Coronary artery (tissue), 2 donors: ENCODE results near the gene NCEH1.
"Not testable (repeated sequence)": the region's sequence is repeated elsewhere in the genome, so short reads cannot be mapped to it uniquely, and the experiment has no call there.

ENCODE experiments used
- DNase-seq: peaks from one replicate; pipeline ENCODE4 v3.0.0-alpha.2; 2017; ENCODE audit warnings: low spot score
- H3K27ac ChIP-seq, 2 donors: fragments of 200-600 bp; sonication (generic); one replicate each; pipeline ENCODE4 v1.5.1; 2016 to 2019
- H3K4me3 ChIP-seq: fragments of 200-600 bp; sonication (generic); 2 replicates; pipeline ENCODE4 v1.5.1; 2016; ENCODE audit warnings: mild to moderate bottlenecking, moderate library complexity
- TF ChIP-seq, protein P1 (sequence below): fragments of 200-600 bp; sonication (generic); IDR thresholded peaks from one replicate; pipeline ENCODE4 v1.5.1; 2019; ENCODE audit warnings: antibody characterized with exemption

Gene NCEH1

DNA sequence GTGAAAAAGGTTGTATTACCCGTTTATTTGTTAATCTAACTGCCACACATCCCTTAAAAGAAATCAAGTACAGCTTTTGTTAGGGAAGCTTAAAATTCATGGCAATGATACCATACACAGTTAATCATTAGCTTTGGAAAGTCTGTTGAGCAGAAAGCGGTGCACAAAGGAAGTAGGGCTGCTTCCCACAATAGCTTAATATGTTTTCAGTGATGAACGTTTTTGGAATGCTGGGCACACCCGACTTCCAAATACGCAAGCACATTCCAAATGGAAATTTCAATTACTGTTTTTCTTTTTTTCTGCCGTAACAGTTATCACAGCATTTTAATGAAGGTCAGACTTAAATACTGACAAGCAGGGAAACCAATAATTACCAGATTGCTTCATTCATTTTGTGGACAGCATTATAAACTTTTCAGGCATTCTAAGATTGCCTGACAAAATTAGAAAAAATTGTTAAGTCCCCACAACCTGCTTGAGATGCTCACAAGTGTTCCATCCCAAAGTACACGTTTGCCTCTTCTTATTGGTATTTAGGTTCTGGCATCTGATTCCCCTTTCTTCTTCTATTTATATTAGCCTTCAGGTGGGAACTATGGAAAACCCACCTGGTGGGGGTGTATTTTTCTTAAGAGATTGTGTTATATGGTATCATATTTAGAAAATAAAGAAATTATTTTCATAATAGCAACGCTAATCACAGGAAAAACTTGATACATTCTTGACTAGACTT, 38.5 kb upstream of the NCEH1 start:
- peak overlapping the region; percentile 71 for H3K4me3 ChIP-seq
- TF ChIP-seq, protein P1, sequence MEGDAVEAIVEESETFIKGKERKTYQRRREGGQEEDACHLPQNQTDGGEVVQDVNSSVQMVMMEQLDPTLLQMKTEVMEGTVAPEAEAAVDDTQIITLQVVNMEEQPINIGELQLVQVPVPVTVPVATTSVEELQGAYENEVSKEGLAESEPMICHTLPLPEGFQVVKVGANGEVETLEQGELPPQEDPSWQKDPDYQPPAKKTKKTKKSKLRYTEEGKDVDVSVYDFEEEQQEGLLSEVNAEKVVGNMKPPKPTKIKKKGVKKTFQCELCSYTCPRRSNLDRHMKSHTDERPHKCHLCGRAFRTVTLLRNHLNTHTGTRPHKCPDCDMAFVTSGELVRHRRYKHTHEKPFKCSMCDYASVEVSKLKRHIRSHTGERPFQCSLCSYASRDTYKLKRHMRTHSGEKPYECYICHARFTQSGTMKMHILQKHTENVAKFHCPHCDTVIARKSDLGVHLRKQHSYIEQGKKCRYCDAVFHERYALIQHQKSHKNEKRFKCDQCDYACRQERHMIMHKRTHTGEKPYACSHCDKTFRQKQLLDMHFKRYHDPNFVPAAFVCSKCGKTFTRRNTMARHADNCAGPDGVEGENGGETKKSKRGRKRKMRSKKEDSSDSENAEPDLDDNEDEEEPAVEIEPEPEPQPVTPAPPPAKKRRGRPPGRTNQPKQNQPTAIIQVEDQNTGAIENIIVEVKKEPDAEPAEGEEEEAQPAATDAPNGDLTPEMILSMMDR, result no peak
- peak overlapping the region; percentile 73 to 83 for H3K27ac ChIP-seq
- DNase-seq, result no peak

DNA sequence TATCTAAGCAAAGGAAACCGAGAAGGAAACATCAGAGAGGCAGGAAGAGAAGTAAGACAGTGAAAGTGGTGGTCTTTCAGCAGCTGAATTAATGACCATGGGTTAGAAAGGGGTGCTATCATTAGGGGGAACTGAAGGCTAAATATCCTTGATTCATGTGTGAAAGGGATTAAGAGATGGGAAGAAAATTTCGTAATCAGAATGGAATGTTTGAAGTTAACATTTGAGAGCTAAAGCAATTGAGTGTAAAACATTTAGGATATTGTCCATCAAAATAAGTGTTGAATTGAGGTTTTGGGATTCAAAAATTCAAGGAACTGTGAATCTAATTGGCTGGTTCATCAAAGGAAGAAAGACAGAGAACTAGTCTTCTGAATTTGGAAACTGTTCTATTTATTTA, 35.6 kb upstream of the NCEH1 start:
- TF ChIP-seq, protein P1, result no peak
- no peak overlapping the region for H3K27ac ChIP-seq
- no peak overlapping the region for H3K4me3 ChIP-seq
- no peak for DNase-seq

DNA sequence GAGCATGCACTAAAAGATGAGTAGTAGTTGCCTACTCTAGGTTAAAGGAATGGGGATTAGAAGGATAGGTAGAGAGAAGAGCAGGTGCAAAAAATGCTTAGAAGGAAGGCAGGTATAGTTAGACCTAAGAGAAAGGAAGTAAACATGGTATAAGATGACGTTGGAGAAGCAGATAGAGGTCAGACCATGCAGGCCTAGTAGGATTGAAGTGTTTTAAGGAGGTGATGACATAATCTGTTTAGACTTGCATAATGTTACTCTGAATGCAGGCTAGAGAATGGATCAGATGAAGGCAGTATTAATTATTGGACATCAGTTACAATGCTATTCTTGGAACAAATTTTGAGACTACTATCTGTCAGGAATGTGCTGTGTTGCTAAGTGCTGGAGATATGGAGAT, 28.6 kb upstream of the NCEH1 start:
- Histone ChIP-seq H3K4me3 (no peak overlapping the region), H3K27ac (no peak overlapping the region)
- TF ChIP-seq, protein P1, result no peak
- DNase-seq, result no peak

DNA sequence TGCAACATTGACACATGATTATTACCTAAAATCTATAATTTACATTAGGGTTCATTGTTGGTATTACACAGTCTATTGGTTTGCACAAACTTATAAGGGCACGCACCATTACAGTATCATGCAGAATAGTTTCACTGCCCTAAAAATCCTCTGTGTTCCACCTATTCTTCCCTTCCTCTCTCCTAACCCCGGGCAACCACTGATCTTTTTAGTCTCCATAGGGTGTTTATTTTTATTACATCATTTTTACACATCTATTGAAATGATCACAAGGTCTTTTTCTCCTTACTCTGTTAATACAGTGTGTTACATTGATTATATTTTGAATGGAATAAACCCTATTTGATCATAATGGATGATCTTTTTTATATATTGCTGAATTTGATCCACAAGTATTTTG, 24.1 kb upstream of the NCEH1 start:
- no peak for DNase-seq
- TF ChIP-seq, protein P1, result no peak
- H3K4me3 ChIP-seq, result no peak overlapping the region
- H3K27ac ChIP-seq, result no peak overlapping the region

DNA sequence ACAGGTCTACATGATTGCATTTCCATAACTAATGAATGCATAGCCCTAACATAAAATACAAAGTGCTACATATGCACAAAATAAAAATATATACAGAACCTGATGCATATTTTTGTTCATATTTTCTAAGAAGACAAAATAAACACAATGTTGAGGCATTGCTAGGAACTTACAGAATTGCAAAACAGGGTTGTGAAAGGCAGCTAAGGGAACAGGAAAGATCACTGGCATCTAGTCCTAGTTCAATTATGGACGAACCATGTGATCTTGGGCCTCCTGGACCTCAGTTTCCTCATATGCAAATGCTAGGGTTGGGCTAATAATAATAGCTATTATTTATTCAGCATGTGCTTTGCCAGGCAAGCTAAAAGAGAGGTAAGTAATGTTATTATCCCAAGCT, 15.5 kb upstream of the NCEH1 start:
- Histone ChIP-seq H3K4me3 (no peak overlapping the region), H3K27ac (no peak overlapping the region)
- TF ChIP-seq, protein P1, result no peak
- no peak for DNase-seq

DNA sequence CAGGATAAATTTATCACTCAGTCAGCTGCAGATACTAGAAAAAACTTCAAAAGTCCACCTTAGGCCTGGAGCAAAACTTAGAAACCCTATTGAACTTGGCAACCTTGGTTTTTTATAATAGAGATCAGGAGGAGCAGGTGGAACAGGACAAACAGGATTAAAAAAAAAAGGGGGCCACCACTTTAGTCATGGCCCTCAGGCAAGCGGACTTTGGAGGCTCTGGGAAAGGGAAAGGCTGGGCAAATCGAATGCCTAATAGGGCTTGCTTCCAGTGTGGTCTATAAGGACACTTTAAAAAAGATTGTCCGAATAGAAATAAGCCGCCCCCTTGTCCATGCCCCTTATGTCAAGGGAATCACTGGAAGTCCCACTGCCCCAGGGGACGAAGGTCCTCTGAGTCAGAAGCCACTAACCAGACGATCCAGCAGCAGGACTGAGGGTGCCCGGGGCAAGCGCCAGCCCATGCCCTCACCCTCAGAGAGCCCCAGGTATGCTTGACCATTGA, 11.7 kb upstream of the NCEH1 start:
- not testable (repeated sequence) for H3K27ac ChIP-seq, H3K4me3 ChIP-seq, DNase-seq

DNA sequence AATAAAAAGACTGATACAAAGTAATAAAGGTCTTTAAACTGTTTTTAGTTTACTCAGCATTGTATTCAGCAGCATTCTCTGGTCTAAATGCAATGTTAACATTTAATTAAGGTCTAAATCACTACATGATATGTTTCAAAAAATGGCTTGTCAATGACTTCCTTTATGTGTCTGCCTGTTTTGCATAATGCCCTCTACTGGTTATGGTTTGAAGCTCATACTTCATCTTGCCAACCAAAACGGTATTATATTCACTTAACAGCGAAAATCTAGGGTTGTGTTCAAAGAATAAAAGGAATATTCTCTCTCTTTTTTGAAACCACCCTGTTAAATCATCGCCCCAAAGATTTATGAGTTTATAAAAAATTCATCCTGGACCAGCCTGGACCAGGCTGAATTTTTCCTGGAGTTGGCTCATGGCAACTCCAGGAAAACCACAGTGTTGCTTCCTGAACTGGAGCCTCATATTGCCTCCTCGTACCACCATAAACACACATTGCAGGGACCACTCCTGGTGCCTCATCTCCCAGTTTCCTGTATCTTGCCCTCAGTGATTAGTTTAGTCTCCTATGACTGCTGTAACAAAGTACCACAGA, 6.7 kb upstream of the NCEH1 start:
- no peak for DNase-seq
- Histone ChIP-seq H3K4me3 (no peak overlapping the region), H3K27ac (no peak overlapping the region)
- TF ChIP-seq, protein P1, result no peak
